Activated CD8-positive, alpha-beta memory T cell treated with anti-CD3 and anti-CD28 coated beads, Interleukin-2, amount 10 ng/mL, durations not matched to agents 7 days and 5 days (primary cell): ENCODE results near the gene GAS7. TPM values are rescaled to one million over a fixed set of nuclear protein-coding genes. Genes with fewer than 3 reads are reported as not detected.

Experiments
- ATAC-seq: fragments of 150-1000 bp; cut with Tn5 transposase; one replicate; pipeline ENCODE4 v1.10.0; 2021; ENCODE audit warnings: moderate library complexity
- CTCF ChIA-PET: fragments of 350-600 bp; sonication (Branson Sonifier 250); formaldehyde crosslinking; loops from one replicate; lab custom pipeline; 2021; ENCODE audit warnings: antibody characterized with exemption; lab: Charles Lee
- DNase-seq: peaks from one replicate; pipeline ENCODE4 v3.0.0-alpha.2; 2020
- H3K27ac Mint-ChIP-seq: one replicate; pipeline ENCODE4 v1.8.0; 2021; ENCODE audit warnings: mild to moderate bottlenecking, mixed read lengths
- H3K27me3 Mint-ChIP-seq: one replicate; pipeline ENCODE4 v1.8.0; 2021; ENCODE audit warnings: mixed read lengths
- H3K36me3 Mint-ChIP-seq: one replicate; pipeline ENCODE4 v1.8.0; 2021; ENCODE audit warnings: mild to moderate bottlenecking, mixed read lengths
- H3K4me1 Mint-ChIP-seq: one replicate; pipeline ENCODE4 v1.8.0; 2021; ENCODE audit warnings: mixed read lengths
- H3K4me3 Mint-ChIP-seq: one replicate; pipeline ENCODE4 v1.8.0; 2021; ENCODE audit warnings: mild to moderate bottlenecking, moderate library complexity, mixed read lengths
- H3K9me3 Mint-ChIP-seq: one replicate; pipeline ENCODE4 v1.8.0; 2022; ENCODE audit warnings: low read depth, mixed read lengths
- total RNA-seq, 2 experiments: library from RNA; stranded (reverse); gene quantifications; one replicate each; pipeline ENCODE4 v1.2.3, GENCODE V29; 2021

GAS7 gene
- total RNA-seq, 2 experiments from 2014 or later = 0.53 to 2.1 TPM

GRCh38 chr17:9974448-9975381 lies 223.7 kb downstream of the GAS7 start:
- H3K27ac Mint-ChIP-seq = no peak overlapping the region
- DNase-seq (no peak), ATAC-seq (no peak)
- CTCF ChIA-PET = no interaction called here
- no peaks in the 10 kb centered on the region for H3K36me3 Mint-ChIP-seq
- H3K27me3 Mint-ChIP-seq = no peaks in the 10 kb centered on the region
- peaks cover 3% of the 10 kb centered on the region for H3K4me1 Mint-ChIP-seq
- H3K9me3 Mint-ChIP-seq = no peaks in the 10 kb centered on the region
- H3K4me3 Mint-ChIP-seq = no peak overlapping the region

GRCh38 chr17:9973669-9974447 lies 224.5 kb downstream of the GAS7 start:
- DNase-seq (no peak), ATAC-seq (no peak)
- CTCF ChIA-PET = no interaction called here
- Mint-ChIP-seq H3K9me3 (no peaks in the 10 kb centered on the region), H3K27me3 (no peaks in the 10 kb centered on the region), H3K27ac (no peak overlapping the region), H3K36me3 (no peaks in the 10 kb centered on the region), H3K4me3 (no peak overlapping the region), H3K4me1 (peaks cover 3% of the 10 kb centered on the region)

- Mint-ChIP-seq H3K27me3 (no peaks in the 10 kb centered on the region), H3K27ac (no peak overlapping the region), H3K9me3 (no peaks in the 10 kb centered on the region), H3K4me1 (no peaks in the 10 kb centered on the region), H3K36me3 (no peaks in the 10 kb centered on the region), H3K4me3 (no peak overlapping the region)
- ATAC-seq (no peak), DNase-seq (no peak)
- CTCF ChIA-PET = no interaction called here
These were observed 226.4 kb downstream of the GAS7 start for GRCh38 chr17:9971991-9972390.

GRCh38 chr17:9969301-9969935 lies 229.0 kb downstream of the GAS7 start:
- H3K4me3 Mint-ChIP-seq = no peak overlapping the region
- no peak overlapping the region for H3K27ac Mint-ChIP-seq
- no peaks in the 10 kb centered on the region for H3K9me3 Mint-ChIP-seq

GRCh38 chr17:9968881-9969280 lies 229.5 kb downstream of the GAS7 start:
- CTCF ChIA-PET = interaction anchor here (1.4 kb wide), 1 partner anchor 44 kb away, joined by 3 read pairs; no protein-coding TSS in a partner anchor
- Mint-ChIP-seq H3K27ac (no peak overlapping the region), H3K4me1 (no peaks in the 10 kb centered on the region), H3K4me3 (no peak overlapping the region), H3K36me3 (no peaks in the 10 kb centered on the region), H3K9me3 (no peaks in the 10 kb centered on the region), H3K27me3 (no peaks in the 10 kb centered on the region)
- ATAC-seq = no peak
- DNase-seq = no peak

More at GRCh38 chr17:9969301-9969935, 229.0 kb downstream of the GAS7 start:
- CTCF ChIA-PET = interaction anchor here (1.4 kb wide), 1 partner anchor 45 kb away, joined by 3 read pairs; no protein-coding TSS in a partner anchor
- Mint-ChIP-seq H3K4me1 (no peaks in the 10 kb centered on the region), H3K27me3 (no peaks in the 10 kb centered on the region), H3K36me3 (no peaks in the 10 kb centered on the region)
- ATAC-seq (no peak), DNase-seq (no peak)

- Mint-ChIP-seq H3K4me3 (no peak overlapping the region), H3K4me1 (no peaks in the 10 kb centered on the region), H3K9me3 (no peaks in the 10 kb centered on the region), H3K36me3 (no peaks in the 10 kb centered on the region), H3K27ac (no peak overlapping the region), H3K27me3 (no peaks in the 10 kb centered on the region)
- DNase-seq = no peak
- CTCF ChIA-PET = interaction anchor here (0.8 to 1.4 kb wide), 3 partner anchors 43 to 328 kb away, joined by 3 read pairs; no protein-coding TSS in a partner anchor
- no peak for ATAC-seq
These were observed 230.4 kb downstream of the GAS7 start for GRCh38 chr17:9968008-9968407.

- no peaks in the 10 kb centered on the region for H3K9me3 Mint-ChIP-seq
These were observed 238.9 kb downstream of the GAS7 start for GRCh38 chr17:9959377-9959981.

GRCh38 chr17:9958586-9959281 lies 239.7 kb downstream of the GAS7 start:
- Mint-ChIP-seq H3K4me3 (no peak overlapping the region), H3K9me3 (no peaks in the 10 kb centered on the region), H3K4me1 (no peaks in the 10 kb centered on the region), H3K36me3 (no peaks in the 10 kb centered on the region), H3K27me3 (no peaks in the 10 kb centered on the region), H3K27ac (no peak overlapping the region)
- ATAC-seq = no peak
- CTCF ChIA-PET = no interaction called here
- no peak for DNase-seq

More at GRCh38 chr17:9959377-9959981, 238.9 kb downstream of the GAS7 start:
- no peak for DNase-seq
- ATAC-seq = no peak
- Mint-ChIP-seq H3K36me3 (no peaks in the 10 kb centered on the region), H3K27me3 (no peaks in the 10 kb centered on the region), H3K4me3 (no peak overlapping the region), H3K27ac (no peak overlapping the region), H3K4me1 (no peaks in the 10 kb centered on the region)
- CTCF ChIA-PET = no interaction called here

- CTCF ChIA-PET = no interaction called here
- DNase-seq (no peak), ATAC-seq (no peak)
- Mint-ChIP-seq H3K9me3 (no peaks in the 10 kb centered on the region), H3K36me3 (no peaks in the 10 kb centered on the region), H3K27me3 (no peaks in the 10 kb centered on the region), H3K27ac (no peak overlapping the region), H3K4me3 (no peak overlapping the region), H3K4me1 (no peaks in the 10 kb centered on the region)
These were observed 241.2 kb downstream of the GAS7 start for GRCh38 chr17:9957244-9957643.

GRCh38 chr17:9956474-9957131 lies 241.8 kb downstream of the GAS7 start:
- DNase-seq (no peak), ATAC-seq (no peak)
- Mint-ChIP-seq H3K27ac (no peak overlapping the region), H3K4me1 (no peaks in the 10 kb centered on the region), H3K9me3 (no peaks in the 10 kb centered on the region), H3K36me3 (no peaks in the 10 kb centered on the region), H3K27me3 (no peaks in the 10 kb centered on the region), H3K4me3 (no peak overlapping the region)
- CTCF ChIA-PET = interaction anchor here (1.0 kb wide), 1 partner anchor 32 kb away, joined by 3 read pairs; no protein-coding TSS in a partner anchor

GRCh38 chr17:9953492-9953891 lies 244.9 kb downstream of the GAS7 start:
- no peak overlapping the region for H3K27ac Mint-ChIP-seq
- ATAC-seq (no peak), DNase-seq (no peak)
- CTCF ChIA-PET = no interaction called here
- H3K9me3 Mint-ChIP-seq = no peaks in the 10 kb centered on the region
- H3K36me3 Mint-ChIP-seq = no peaks in the 10 kb centered on the region
- no peak overlapping the region for H3K4me3 Mint-ChIP-seq
- no peaks in the 10 kb centered on the region for H3K27me3 Mint-ChIP-seq
- no peaks in the 10 kb centered on the region for H3K4me1 Mint-ChIP-seq

- DNase-seq (no peak), ATAC-seq (no peak)
- Mint-ChIP-seq H3K36me3 (no peaks in the 10 kb centered on the region), H3K27ac (no peak overlapping the region), H3K9me3 (no peaks in the 10 kb centered on the region), H3K27me3 (no peaks in the 10 kb centered on the region), H3K4me1 (no peaks in the 10 kb centered on the region), H3K4me3 (no peak overlapping the region)
- CTCF ChIA-PET = no interaction called here
These were observed 246.6 kb downstream of the GAS7 start for GRCh38 chr17:9951803-9952202.
